GM18873 (cell line): ENCODE results near the gene ZNF280A.

Experiments used
- ATAC-seq: cut with Tn5 transposase; IDR thresholded peaks from one replicate; pipeline ENCODE4 v1.9.1; 2021; ENCODE audit warnings: mild to moderate bottlenecking, moderate library complexity, moderate number of reproducible peaks; ENCODE audit not compliant: unreplicated experiment, low FRiP score

The ZNF280A gene, protein sequence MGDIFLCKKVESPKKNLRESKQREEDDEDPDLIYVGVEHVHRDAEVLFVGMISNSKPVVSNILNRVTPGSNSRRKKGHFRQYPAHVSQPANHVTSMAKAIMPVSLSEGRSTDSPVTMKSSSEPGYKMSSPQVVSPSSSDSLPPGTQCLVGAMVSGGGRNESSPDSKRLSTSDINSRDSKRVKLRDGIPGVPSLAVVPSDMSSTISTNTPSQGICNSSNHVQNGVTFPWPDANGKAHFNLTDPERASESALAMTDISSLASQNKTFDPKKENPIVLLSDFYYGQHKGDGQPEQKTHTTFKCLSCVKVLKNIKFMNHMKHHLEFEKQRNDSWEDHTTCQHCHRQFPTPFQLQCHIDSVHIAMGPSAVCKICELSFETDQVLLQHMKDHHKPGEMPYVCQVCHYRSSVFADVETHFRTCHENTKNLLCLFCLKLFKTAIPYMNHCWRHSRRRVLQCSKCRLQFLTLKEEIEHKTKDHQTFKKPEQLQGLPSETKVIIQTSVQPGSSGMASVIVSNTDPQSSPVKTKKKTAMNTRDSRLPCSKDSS

GRCh38 chr22:22520020-22520656 is at the start of gene ZNF280A:
TSS of gene ZNF280A (minus strand) at chr22:22520270. CDS start at chr22:22515630, 4,640 bp downstream.
- no peak for ATAC-seq

- ATAC-seq, result no peak
Observed at GRCh38 chr22:22569218-22569617, 49.1 kb upstream of the ZNF280A start.

DNA sequence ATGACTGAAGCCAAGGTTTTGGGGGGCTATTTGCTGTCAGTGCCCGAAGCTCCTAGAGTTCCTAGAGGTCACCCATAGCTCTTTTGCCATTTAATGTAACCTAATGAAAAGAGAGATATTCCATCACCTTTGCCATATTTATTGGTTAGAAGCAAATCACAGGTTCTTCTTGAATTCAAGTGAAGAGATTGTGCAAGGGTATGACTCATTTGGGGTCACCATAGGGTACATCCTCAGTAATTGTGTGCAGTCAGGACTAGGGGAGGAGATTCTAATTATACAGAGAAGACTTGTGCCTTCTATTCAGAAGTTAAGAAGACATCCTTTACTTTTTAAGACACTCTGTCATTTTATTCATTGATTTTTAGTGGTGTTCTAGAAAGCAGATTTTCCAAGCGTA is 45.9 kb upstream of the ZNF280A start:
- ATAC-seq, result no peak

GRCh38 chr22:22558972-22559603 is 39.0 kb upstream of the ZNF280A start, which contains the start of gene PRAME:
TSS of gene PRAME (minus strand) at chr22:22559265. CDS start at chr22:22556832, 2,433 bp downstream.
- no peak for ATAC-seq

DNA sequence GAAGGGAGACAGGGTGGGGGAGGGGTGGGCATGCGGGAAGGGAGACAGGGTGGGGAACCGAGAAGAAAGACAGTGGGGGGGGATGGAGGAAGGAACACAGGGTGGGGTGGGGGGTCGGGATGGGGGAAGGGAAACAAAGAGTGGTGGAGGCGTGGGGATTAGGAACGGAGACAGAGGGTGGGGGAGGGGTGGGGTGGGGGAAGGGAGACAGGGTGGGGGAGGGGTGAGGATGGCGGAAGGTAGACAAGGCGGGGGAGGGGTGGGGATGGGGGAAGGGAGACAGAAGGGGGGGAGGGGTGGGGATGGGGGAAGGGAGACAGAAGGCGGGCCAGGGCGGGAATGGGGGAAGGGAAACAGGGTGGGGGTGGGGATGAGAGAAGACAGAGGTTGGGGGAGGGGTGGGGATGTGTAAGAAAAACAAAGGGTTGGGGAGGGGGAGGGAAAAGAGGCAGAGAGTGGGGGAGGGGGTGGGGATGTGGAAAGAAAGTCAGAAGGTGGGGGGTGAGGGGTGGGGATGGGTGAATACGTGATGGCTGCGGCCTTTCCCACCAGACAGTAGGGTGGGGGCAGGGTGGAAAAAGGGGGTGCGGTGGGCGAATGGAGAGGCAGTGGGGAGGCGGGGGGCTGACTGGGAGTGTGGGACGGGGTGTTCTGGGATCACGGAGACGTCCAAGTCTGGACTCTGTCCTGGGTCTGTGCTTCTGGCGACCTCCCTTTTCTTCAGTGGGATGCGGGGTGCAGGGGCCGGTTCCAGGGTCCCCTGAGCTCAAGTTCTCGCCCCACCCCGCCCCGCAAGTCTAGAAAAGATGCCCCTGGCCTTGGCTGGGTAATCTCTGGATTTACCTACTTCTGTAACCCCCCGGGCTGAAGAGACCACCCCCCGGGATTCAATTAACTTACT is 38.3 kb upstream of the ZNF280A start:
- no peak for ATAC-seq

GRCh38 chr22:22556995-22557925 is 37.2 kb upstream of the ZNF280A start:
- no peak for ATAC-seq

DNA sequence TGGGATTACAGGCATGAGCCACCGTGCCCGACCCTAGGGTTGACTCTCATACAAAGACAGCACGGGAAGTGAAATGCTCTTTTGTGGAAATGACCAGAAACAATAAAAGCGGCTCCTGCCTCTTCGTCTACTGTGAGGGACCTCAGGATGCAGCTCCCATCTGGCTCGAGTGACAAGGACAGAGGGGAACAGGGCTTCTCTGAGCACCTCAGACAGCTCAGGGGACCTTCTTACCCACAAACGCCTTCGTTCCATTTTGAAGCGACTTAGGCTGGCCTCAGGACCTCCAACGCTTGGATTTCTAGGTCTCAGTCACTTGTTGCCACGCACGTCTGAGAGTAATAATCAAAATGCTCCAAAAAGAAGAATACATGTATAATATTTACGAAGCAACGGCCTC is 36.5 kb upstream of the ZNF280A start:
- no peak for ATAC-seq

GRCh38 chr22:22555596-22555995 is 35.5 kb upstream of the ZNF280A start:
- ATAC-seq, result no peak

GRCh38 chr22:22554587-22555284 is 34.7 kb upstream of the ZNF280A start:
- no peak for ATAC-seq

GRCh38 chr22:22553735-22554586 is 33.9 kb upstream of the ZNF280A start:
- ATAC-seq, result no peak

- no peak for ATAC-seq
Observed at GRCh38 chr22:22553141-22553540, 33.1 kb upstream of the ZNF280A start.

- no peak for ATAC-seq
Observed at GRCh38 chr22:22552630-22553029, 32.6 kb upstream of the ZNF280A start.

DNA sequence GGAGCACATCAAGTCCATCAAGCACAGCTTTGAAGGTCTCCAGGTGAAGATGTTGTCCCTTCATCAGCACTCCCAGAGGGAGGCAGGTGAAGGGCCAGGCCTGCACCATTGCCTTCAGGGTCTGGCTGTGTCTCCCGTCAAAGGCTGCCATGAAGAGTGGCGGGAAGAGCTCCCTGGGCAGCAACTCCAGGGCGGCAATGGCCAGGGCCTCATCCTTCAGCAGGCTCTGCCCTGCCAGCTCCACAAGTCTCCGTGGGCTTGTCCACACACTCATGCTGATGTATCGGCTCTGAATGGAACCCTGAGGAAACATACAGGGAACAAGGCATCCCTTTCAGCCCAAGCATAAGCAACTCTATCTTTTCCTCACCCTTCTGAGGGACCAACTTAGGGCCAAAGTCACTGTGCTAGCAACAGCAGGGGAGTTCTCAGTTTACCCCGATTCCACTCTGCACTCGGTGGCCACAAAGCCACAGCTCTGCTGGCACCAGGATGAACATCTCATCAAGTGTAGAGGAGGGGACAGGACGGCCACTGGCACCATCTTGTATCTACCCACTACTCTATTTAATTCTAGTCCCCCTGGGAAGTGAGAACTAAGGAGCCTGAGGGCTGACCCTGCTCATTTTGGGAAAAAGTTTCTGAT is 30.8 kb upstream of the ZNF280A start:
- ATAC-seq, result no peak

GRCh38 chr22:22548910-22549309 is 28.8 kb upstream of the ZNF280A start:
- no peak for ATAC-seq

DNA sequence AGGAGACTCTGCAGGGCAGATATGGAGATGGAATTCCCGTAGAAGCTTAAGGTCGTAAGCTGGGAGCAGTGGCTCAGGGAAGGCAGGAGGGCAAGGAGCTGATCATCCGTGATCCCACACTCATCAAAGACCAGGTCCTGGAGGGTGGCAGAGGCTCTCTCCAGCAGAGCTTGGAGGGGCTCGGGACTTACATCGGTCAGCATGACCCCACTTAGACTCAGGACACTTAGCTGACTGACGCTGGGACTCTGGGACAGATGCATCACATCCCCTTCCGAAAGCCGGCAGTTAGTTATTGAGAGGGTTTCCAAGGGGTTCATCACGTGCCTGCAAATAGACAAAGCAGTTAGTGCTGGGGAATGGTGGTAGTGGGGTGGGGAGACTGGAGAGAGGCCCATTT is 28.2 kb upstream of the ZNF280A start:
- ATAC-seq, result no peak

GRCh38 chr22:22547692-22548300 is 27.7 kb upstream of the ZNF280A start:
- ATAC-seq, result no peak

DNA sequence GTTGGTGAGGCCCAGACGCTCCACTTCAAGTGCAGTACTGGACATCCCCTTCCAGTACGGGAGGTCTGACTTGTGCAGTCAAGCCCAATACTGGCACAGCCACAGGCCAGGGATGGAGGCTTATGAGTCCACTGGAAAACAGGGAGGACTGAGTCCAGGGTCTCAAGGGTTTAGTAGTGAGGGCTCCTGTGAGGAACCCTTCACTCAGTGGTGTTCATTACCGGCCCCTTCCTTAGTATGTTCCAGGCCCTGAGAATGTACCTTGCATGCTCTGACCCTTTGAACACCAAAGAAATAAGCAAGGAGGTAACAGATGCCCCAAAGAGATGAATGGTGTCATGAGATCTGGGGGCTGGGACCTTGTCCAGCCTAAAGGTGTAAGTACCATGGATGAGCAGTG is 27.2 kb upstream of the ZNF280A start:
- no peak for ATAC-seq
